Midbrain (tissue), 1 donor: ENCODE data around the gene EPO.
"Not testable (repeated sequence)": the region's sequence is repeated elsewhere in the genome, so short reads cannot be mapped to it uniquely, and the experiment has no call there.

Experiments used
- DNase-seq: peaks from one replicate; lab custom pipeline; 2025; lab: John Stamatoyannopoulos, UW

EPO gene

GRCh38 chr7:100739934-100740333, 19.7 kb downstream of the EPO start:
- DNase-seq: no peak

- no peak for DNase-seq
Measured at GRCh38 chr7:100744605-100745004, 24.3 kb downstream of the EPO start.

- DNase-seq: peak; percentile 50
Measured at GRCh38 chr7:100745184-100745583, 24.9 kb downstream of the EPO start.

GRCh38 chr7:100752994-100753393, 32.7 kb downstream of the EPO start:
- no peak for DNase-seq

GRCh38 chr7:100753750-100754149, 33.5 kb downstream of the EPO start:
- DNase-seq: no peak

- DNase-seq: no peak
Measured at GRCh38 chr7:100759357-100760171, 39.3 kb downstream of the EPO start.

- DNase-seq: not testable (repeated sequence)
Measured at GRCh38 chr7:100762841-100763240, 42.6 kb downstream of the EPO start.

- no peak for DNase-seq
Measured at GRCh38 chr7:100763556-100764140, 43.4 kb downstream of the EPO start.

- DNase-seq: no peak
Measured at GRCh38 chr7:100764841-100765240, 44.6 kb downstream of the EPO start.

GRCh38 chr7:100765250-100765649, 45.0 kb downstream of the EPO start:
- no peak for DNase-seq

GRCh38 chr7:100768784-100769183, 48.5 kb downstream of the EPO start:
- DNase-seq: no peak
